ENCODE results near the gene OARD1.

Gene OARD1

DNA sequence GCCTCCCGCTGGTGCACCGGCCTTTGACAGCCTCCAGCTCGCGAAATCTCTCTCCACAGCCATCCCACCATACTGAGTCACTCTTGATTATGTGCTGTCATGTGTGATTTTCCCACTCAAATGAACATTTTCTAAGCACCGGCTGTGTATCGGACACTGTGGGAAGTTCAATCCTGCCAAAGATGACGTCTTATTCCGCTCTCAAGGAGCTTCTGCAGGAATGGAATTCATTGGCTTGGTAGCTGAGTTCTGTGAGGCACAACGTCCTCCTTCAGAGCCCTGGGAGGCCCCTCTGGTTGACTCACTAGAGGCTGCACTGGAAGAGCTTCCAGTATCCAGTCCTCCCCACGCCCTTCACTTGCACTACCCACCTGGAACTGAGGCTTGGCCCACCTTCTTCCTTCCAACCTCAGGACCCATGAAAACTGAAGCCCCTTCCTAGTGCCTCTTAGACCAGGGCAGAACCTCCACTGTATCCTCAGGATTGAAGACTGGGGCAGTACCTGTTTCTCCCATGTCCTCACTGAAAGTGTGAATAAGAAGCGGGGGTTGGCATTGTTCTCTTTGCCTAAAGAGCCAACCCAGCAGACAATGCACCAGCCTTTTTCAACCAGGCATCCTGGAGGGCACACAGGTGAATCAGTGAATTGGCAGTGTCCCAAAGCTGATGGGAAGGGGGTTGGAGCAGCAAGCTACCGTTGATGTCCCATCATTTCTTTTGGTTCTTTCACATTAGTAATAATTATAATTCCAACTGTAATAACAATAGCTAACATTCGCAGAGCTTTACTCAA lies 34.9 kb downstream of the OARD1 start:
- no peak overlapping the region for H3K4me2 ChIP-seq (ENCODE audit: low read depth, low read length)
- H3K27ac ChIP-seq (ENCODE audit: low read length), result no peak overlapping the region
- H2AFZ ChIP-seq (ENCODE audit: low read length), result no peak overlapping the region
- no peaks in the 10 kb centered on the region for H3F3A ChIP-seq (ENCODE audit: insufficient read depth, low read length)
- no peak overlapping the region for H3K9ac ChIP-seq (ENCODE audit: low read length)
- no peaks in the 10 kb centered on the region for H4K20me1 ChIP-seq (ENCODE audit: insufficient read depth, low read length)
- H3K79me2 ChIP-seq (ENCODE audit: low read length), result no peaks in the 10 kb centered on the region
- no peak overlapping the region for H3K4me3 ChIP-seq (ENCODE audit: low read length)
- no peaks in the 10 kb centered on the region for H3K4me1 ChIP-seq (ENCODE audit: low read length)
- no peak for TF ChIP-seq EZH2 (optimal IDR thresholded peaks at IDR 0.05; ENCODE audit: low read depth, low read length)
- no peak for TF ChIP-seq EZH2phosphoT487 (IDR thresholded peaks at IDR 0.05; ENCODE audit: low read length)
- TF ChIP-seq, protein P1, sequence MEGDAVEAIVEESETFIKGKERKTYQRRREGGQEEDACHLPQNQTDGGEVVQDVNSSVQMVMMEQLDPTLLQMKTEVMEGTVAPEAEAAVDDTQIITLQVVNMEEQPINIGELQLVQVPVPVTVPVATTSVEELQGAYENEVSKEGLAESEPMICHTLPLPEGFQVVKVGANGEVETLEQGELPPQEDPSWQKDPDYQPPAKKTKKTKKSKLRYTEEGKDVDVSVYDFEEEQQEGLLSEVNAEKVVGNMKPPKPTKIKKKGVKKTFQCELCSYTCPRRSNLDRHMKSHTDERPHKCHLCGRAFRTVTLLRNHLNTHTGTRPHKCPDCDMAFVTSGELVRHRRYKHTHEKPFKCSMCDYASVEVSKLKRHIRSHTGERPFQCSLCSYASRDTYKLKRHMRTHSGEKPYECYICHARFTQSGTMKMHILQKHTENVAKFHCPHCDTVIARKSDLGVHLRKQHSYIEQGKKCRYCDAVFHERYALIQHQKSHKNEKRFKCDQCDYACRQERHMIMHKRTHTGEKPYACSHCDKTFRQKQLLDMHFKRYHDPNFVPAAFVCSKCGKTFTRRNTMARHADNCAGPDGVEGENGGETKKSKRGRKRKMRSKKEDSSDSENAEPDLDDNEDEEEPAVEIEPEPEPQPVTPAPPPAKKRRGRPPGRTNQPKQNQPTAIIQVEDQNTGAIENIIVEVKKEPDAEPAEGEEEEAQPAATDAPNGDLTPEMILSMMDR (IDR thresholded peaks at IDR 0.05; ENCODE audit: low read length), result no peak
- no peak for DNase-seq
- no peaks in the 10 kb centered on the region for H3K36me3 ChIP-seq (replicated peaks; ENCODE audit: insufficient read depth, low read length)
- H3K9me2 ChIP-seq (replicated peaks; ENCODE audit: insufficient read depth, low read length), result no peaks in the 10 kb centered on the region
- H3K9me3 ChIP-seq (replicated peaks; ENCODE audit: insufficient read depth, low read length), result no peaks in the 10 kb centered on the region
- H3K27me3 ChIP-seq (replicated peaks; ENCODE audit: insufficient read depth, low read length), result no peaks in the 10 kb centered on the region

DNA sequence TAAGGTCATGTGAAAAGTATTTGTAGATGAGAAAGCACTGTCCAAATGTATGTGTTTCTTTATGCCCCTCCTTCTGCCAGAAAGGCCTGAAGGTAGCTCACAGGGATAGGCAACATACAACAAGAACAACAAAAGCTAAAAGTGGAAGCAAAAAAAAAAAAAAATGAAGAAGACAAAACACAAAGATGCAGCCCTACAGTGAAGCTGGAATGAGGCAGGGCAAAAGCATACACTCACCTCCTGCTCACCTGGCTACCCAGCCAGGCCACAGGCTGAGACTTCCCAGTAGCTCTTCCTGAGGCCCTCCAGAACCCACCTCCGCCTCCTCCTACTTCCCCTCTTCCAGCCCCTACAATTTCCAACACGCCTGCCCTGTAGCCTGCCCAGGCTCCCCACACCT lies 35.6 kb downstream of the OARD1 start:
- Histone ChIP-seq H2AFZ (ENCODE audit: low read length) (no peak overlapping the region), H3K9me2 (replicated peaks; ENCODE audit: insufficient read depth, low read length) (no peaks in the 10 kb centered on the region), H3K4me2 (ENCODE audit: low read depth, low read length) (no peak overlapping the region), H3K79me2 (ENCODE audit: low read length) (no peaks in the 10 kb centered on the region), H3F3A (ENCODE audit: insufficient read depth, low read length) (no peaks in the 10 kb centered on the region), H3K4me1 (ENCODE audit: low read length) (no peaks in the 10 kb centered on the region), H3K27ac (ENCODE audit: low read length) (no peak overlapping the region), H4K20me1 (ENCODE audit: insufficient read depth, low read length) (no peaks in the 10 kb centered on the region), H3K27me3 (replicated peaks; ENCODE audit: insufficient read depth, low read length) (no peaks in the 10 kb centered on the region), H3K9me3 (replicated peaks; ENCODE audit: insufficient read depth, low read length) (no peaks in the 10 kb centered on the region), H3K9ac (ENCODE audit: low read length) (no peak overlapping the region), H3K4me3 (ENCODE audit: low read length) (no peak overlapping the region), H3K36me3 (replicated peaks; ENCODE audit: insufficient read depth, low read length) (no peaks in the 10 kb centered on the region)
- TF ChIP-seq, protein P1 (IDR thresholded peaks at IDR 0.05; ENCODE audit: low read length), result no peak
- TF ChIP-seq EZH2phosphoT487 (IDR thresholded peaks at IDR 0.05; ENCODE audit: low read length) (no peak), EZH2 (optimal IDR thresholded peaks at IDR 0.05; ENCODE audit: low read depth, low read length) (no peak)
- DNase-seq, result no peak

DNA sequence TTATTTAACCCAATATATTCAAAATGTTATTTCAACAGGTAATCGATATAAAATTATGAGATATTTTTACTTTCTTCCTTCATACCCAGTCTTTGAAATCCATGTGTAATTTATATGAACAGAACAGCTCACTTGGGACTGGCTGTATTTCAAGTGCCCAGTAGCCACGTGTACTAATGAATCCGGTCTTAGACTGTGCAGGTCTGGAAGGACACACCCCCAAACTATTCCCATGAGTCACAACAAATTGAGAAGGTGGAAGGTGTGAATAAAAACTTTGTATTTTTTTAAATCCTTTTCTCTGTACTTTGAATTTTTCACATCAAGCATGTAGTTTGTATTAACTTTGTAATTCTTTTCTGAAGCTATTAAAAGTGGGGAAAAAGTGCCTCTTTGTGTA lies 36.0 kb downstream of the OARD1 start:
- DNase-seq, result no peak
- H3K4me1 ChIP-seq (ENCODE audit: low read length), result no peaks in the 10 kb centered on the region
- TF ChIP-seq, protein P1 (IDR thresholded peaks at IDR 0.05; ENCODE audit: low read length), result no peak
- TF ChIP-seq EZH2 (optimal IDR thresholded peaks at IDR 0.05; ENCODE audit: low read depth, low read length) (no peak), EZH2phosphoT487 (IDR thresholded peaks at IDR 0.05; ENCODE audit: low read length) (no peak)
- no peak overlapping the region for H2AFZ ChIP-seq (ENCODE audit: low read length)
- H3K27ac ChIP-seq (ENCODE audit: low read length), result no peak overlapping the region
- no peaks in the 10 kb centered on the region for H3K9me3 ChIP-seq (replicated peaks; ENCODE audit: insufficient read depth, low read length)
- no peak overlapping the region for H3K4me3 ChIP-seq (ENCODE audit: low read length)
- H3K9ac ChIP-seq (ENCODE audit: low read length), result no peak overlapping the region
- H3K9me2 ChIP-seq (replicated peaks; ENCODE audit: insufficient read depth, low read length), result no peaks in the 10 kb centered on the region
- H3K36me3 ChIP-seq (replicated peaks; ENCODE audit: insufficient read depth, low read length), result no peaks in the 10 kb centered on the region
- no peaks in the 10 kb centered on the region for H4K20me1 ChIP-seq (ENCODE audit: insufficient read depth, low read length)
- H3K27me3 ChIP-seq (replicated peaks; ENCODE audit: insufficient read depth, low read length), result no peaks in the 10 kb centered on the region
- H3F3A ChIP-seq (ENCODE audit: insufficient read depth, low read length), result no peaks in the 10 kb centered on the region
- no peaks in the 10 kb centered on the region for H3K79me2 ChIP-seq (ENCODE audit: low read length)
- H3K4me2 ChIP-seq (ENCODE audit: low read depth, low read length), result no peak overlapping the region

Measured in MM.1S (cell line).